GM21360 (cell line): Measurements from ENCODE around the gene SFRP5.

Experiments used
- ATAC-seq: cut with Tn5 transposase; IDR thresholded peaks from one replicate; pipeline ENCODE4 v1.9.1; 2021; ENCODE audit warnings: mild to moderate bottlenecking, moderate library complexity; ENCODE audit not compliant: unreplicated experiment

SFRP5 gene

GRCh38 chr10:97788552-97789442 is 17.0 kb upstream of the SFRP5 start:
- no peak for ATAC-seq

GRCh38 chr10:97785731-97786130 is 13.9 kb upstream of the SFRP5 start:
- no peak for ATAC-seq

- ATAC-seq: no peak
Measured at GRCh38 chr10:97785231-97785630, 13.4 kb upstream of the SFRP5 start.

- no peak for ATAC-seq
Measured at GRCh38 chr10:97784200-97784810, 12.5 kb upstream of the SFRP5 start.

GRCh38 chr10:97782455-97783228 is 10.8 kb upstream of the SFRP5 start:
- ATAC-seq: no peak

GRCh38 chr10:97781618-97782331 is 10.0 kb upstream of the SFRP5 start:
- no peak for ATAC-seq

GRCh38 chr10:97780841-97781617 is 9.2 kb upstream of the SFRP5 start:
- no peak for ATAC-seq

GRCh38 chr10:97779975-97780374 is 8.2 kb upstream of the SFRP5 start:
- ATAC-seq: no peak

- ATAC-seq: no peak
Measured at GRCh38 chr10:97779492-97779891, 7.7 kb upstream of the SFRP5 start.

GRCh38 chr10:97778452-97779302 is 6.9 kb upstream of the SFRP5 start:
- ATAC-seq: no peak

- ATAC-seq: no peak
Measured at GRCh38 chr10:97777143-97777542, 5.3 kb upstream of the SFRP5 start.

- no peak for ATAC-seq
Measured at GRCh38 chr10:97774811-97775294, 3.1 kb upstream of the SFRP5 start.

- ATAC-seq: no peak
Measured at GRCh38 chr10:97773096-97773495, 1.3 kb upstream of the SFRP5 start.

- no peak for ATAC-seq
Measured at GRCh38 chr10:97771055-97771891, 526 bp downstream of the SFRP5 start.

GRCh38 chr10:97770255-97770654 is 1.5 kb downstream of the SFRP5 start:
- no peak for ATAC-seq

- no peak for ATAC-seq
Measured at GRCh38 chr10:97768322-97769315, 3.2 kb downstream of the SFRP5 start.
